Islet of Langerhans (tissue), 1 donor: Measurements from ENCODE around the gene NXPH4.

Experiments
- FAIRE-seq: peaks from one replicate; lab custom pipeline; 2011; peaks lifted over from hg19 to GRCh38; lab: Jason Lieb, UNC

NXPH4 gene

GRCh38 chr12:57203791-57204190 is 12.8 kb upstream of the NXPH4 start:
- FAIRE-seq = no peak

DNA sequence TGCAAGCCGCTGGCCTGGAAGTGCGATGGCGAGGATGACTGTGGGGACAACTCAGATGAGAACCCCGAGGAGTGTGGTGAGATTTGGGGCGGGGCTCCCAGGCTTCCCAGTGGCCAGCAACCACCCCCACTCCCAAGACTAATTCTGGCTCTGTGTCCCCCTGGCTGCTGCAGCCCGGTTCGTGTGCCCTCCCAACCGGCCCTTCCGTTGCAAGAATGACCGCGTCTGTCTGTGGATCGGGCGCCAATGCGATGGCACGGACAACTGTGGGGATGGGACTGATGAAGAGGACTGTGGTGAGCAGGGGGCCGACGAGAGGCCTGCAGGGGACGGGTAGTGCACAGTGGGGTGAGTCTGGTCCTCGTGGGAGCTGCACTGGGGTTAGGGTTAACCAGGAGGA is 12.1 kb upstream of the NXPH4 start:
- FAIRE-seq = no peak

GRCh38 chr12:57205186-57205585 is 11.4 kb upstream of the NXPH4 start:
- no peak for FAIRE-seq

- FAIRE-seq = no peak
Observed at GRCh38 chr12:57205931-57206330, 10.7 kb upstream of the NXPH4 start.

- no peak for FAIRE-seq
Observed at GRCh38 chr12:57207731-57208630, 8.6 kb upstream of the NXPH4 start.

GRCh38 chr12:57208631-57209282 is 7.8 kb upstream of the NXPH4 start:
- no peak for FAIRE-seq

GRCh38 chr12:57209916-57210315 is 6.7 kb upstream of the NXPH4 start:
- no peak for FAIRE-seq

DNA sequence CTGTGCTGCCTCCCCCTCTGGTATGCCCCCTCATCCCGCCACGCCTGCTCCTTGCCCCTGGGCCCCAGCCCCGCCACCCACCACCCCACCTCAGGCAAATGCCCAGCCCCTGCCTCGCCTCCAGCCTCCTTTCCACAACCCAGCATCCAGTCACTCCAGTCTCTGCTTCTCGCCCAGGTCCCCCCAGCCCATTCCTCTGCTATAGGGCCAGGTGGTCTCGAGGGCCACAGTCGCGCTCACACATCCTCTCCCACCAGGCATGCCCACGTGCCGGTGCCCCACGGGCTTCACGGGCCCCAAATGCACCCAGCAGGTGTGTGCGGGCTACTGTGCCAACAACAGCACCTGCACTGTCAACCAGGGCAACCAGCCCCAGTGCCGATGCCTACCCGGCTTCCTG is 6.1 kb upstream of the NXPH4 start:
- no peak for FAIRE-seq

GRCh38 chr12:57210926-57211692 is 5.5 kb upstream of the NXPH4 start:
- FAIRE-seq = no peak

GRCh38 chr12:57211791-57212700 is 4.5 kb upstream of the NXPH4 start:
- no peak for FAIRE-seq

- FAIRE-seq = no peak
Observed at GRCh38 chr12:57212701-57213057, 3.9 kb upstream of the NXPH4 start.

GRCh38 chr12:57213058-57213715 is 3.4 kb upstream of the NXPH4 start:
- peak; percentile 30 for FAIRE-seq

DNA sequence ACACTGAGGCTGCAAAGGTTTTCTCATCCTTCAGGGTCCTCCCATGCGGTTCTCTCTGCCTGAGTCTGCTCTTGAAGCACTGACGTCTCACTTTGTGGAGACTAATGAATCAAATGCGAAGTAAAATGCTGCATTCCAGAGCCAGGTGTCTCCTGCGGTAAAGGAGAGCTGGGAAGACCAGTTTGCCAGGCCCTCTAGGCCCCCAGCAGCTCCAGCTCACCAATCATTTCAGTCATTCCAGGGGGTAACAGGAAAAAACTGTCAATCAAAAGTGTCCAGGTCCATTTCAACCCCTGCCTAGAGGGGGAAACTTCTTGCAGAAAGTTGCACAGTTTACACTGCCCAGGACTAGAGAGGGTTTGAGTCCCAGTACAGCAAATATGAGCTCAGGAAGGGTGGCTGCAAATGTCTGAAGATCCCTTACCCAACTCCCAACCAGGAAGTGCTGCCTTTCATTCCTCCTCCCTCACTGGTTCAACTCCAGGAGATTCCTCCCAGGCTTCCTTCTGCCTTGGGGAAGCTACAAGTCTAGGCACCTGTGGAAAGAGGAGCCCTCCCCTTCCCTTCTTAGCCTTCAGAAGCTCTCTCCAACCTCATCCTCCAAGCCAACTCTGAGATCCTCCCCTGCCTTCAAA is 2.7 kb upstream of the NXPH4 start:
- FAIRE-seq = no peak

- FAIRE-seq = no peak
Observed at GRCh38 chr12:57214398-57214781, 2.2 kb upstream of the NXPH4 start.

GRCh38 chr12:57215065-57215464 is 1.5 kb upstream of the NXPH4 start:
- FAIRE-seq = no peak

- FAIRE-seq = no peak
Observed at GRCh38 chr12:57215668-57216013, 953 bp upstream of the NXPH4 start.

- no peak for FAIRE-seq
Observed at GRCh38 chr12:57216921-57217879, 606 bp downstream of the NXPH4 start.

DNA sequence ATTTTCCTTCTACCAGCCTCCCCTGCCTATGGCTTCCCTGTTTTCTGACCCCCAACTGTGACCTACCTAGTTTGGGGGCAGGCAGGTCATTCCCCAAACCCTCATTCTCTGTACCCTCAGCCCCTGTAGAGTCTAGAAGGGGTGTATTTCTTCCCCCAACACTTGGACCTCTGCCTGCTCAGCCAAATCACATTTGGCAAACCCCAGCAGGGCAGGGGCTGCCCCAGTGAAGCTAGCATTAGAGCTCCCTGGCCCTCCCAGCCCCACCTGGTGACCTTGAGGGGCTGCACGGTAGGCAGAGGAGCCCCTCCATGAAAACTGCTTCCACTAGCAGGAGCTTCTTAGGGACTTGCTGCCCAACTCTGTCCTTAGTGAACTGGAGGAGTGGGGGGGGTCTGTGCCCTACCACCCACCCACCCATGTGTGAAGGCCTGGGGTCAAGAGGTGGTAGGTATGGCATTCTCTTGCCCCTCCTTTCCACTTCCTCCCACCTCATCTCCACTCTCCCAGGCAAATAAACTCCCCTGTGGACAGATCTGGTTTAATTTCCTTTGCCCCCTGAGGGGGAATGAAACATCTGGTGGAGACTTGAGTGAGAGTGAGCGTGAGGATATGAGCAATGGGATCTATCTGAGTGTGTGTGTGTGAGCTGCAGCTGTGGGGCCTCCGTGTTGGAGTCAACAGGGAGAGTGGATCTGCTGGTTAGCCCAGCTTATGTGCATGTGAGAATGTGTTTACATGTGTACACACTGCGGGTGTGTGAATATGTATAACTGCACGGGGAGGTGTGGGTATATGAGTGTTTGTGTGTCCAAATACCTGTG is 1.6 kb downstream of the NXPH4 start:
- no peak for FAIRE-seq
